GM18517 (cell line): ENCODE results near the gene KLF15.

Source experiments
- ATAC-seq: cut with Tn5 transposase; IDR thresholded peaks from one replicate; pipeline ENCODE4 v1.9.1; 2021; ENCODE audit warnings: mild to moderate bottlenecking, moderate library complexity; ENCODE audit not compliant: unreplicated experiment

Gene KLF15

DNA sequence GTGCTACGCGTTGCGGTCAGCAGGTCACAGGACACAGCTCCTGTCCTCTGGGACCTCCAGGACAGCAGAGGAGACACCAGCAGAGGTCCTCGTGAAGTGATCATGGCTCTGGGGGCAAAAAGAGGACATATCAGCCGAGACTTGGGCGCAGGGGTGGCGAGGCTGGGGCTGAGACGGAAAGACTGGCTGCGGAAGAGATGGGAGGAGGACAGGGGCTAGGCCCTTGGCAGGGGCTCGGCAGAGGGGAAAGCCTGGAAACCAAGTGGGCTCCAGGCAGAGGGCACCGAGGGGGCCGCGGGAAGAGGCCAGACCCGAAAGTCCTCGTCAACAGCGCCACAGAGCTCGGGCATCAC, 32.6 kb upstream of the KLF15 start:
- ATAC-seq, result no peak

DNA sequence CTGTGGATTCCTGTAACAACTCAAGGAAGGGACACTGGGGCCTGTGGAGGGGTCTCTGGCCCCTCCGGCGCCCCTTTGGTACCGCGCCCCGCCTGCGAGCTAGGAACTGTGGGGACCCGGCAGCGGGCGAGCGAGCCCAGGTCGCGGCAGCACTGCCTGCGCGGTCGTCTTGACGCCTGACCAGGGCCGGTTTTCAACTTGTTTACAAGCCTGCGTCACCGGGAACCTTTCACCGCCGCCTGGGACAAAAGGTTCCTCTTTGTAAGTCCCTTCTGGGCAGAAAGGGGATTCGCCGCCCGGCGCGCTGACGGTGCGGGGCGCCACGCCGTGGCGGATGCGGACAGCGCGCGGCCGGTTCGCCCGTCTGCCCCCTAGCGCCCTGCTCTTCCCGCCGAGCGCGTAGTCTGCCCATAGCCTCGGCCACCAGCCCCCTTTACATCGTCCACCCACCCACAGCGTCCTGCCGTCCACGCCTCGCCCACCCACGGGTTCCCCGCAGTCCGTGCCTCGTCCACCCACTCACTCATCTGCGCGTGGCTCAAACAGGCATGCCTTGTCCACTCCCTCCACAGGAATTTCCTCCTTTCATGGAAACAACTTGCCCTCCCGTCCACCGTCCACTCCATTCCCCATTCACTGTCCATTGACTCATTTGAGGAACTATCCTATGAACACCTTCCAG, 32.0 kb upstream of the KLF15 start:
- no peak for ATAC-seq

DNA sequence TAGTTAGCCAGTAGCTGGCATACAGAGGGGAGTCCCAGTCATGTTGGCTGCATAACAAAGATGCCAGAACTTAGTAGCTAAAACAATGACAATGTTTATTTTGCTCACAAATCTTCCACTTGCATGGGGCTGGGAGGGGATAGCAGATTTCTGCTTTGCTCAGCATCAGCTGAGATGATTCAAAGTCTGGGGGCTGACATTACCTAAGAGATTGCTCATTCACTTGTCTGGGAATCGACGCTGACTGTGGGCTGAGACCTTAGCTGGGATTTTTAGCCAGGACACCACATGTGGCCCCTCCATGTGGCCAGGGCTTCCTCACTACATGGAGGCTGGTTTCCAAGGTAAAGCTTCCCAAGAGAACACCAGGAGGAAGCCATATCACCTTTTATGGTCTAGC, 24.8 kb upstream of the KLF15 start:
- ATAC-seq, result no peak

DNA sequence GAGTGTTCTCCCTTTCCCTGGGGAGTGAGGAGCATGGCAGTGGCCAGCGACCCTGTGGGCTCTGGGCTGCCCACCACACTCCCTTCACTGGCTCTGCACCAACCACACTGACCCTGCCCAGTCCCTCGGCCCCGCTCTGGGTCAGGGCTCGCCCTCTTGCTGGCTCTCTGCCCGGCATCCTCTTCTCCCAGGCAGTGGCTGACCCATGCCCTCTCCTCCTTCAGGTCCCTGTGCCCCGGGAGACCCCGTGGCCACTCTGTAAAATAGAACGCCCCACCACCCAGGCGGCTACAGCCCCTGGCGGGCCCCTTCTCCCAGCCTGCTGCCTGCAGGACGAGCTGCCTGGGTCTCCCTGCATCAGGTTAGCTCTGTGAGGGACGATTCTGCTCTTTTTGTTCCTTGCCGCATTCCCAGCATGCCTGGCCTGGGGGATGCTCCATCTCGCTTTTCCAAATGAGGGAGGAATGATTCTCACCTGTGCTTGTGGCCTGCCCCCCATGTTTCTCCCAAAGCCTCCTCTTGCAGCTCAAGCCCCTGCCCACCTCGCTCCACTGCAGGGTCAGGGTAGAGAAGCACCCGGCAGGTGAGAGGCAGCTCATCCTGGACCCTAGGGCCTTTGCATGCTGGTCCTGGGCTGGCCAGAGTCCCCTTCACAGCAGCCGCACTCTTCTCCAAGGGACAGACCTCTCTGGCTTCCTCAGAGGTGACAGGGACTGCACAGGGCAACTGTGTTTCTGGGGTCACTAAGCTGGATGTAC, 23.0 kb upstream of the KLF15 start:
- no peak for ATAC-seq

DNA sequence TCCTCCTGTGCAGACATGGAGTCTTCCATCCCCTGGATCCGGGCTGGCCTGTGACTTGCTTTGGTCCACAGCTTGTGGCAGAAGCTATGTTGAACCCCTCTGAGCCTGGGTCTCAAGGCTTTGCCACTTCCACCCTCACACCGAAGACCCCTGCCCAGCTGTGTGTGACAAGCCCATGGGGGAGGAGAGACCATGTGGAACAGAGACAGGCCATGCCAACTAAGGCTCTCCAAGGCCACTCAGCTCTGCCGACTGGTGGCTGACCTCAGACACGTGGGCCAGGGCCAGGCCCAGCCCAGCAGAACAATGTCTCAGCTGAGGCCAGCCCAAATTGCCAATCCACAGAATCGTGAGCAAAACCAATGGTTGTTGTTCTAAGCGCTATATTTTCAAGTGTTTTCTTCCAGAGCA, 21.1 kb upstream of the KLF15 start:
- ATAC-seq, result no peak

DNA sequence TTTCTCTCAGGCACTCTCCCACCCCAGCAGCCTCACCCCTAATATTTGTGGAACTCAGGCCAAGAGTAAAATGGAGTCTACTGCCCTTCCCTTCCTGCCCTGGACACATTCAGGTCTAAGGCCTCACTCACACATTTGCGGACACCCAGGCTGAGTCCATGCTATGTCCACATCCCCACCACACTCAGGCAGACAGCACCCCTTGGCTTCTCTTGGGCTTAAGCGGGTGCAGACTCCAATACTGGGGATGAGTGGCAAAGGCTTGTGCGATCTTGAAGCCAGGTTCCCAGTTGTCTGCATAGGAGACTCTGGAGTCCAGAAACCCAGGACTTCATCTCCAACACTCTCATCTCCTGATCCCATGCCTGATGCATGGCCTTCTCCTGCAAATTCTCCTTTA, 20.0 kb upstream of the KLF15 start:
- ATAC-seq, result no peak

DNA sequence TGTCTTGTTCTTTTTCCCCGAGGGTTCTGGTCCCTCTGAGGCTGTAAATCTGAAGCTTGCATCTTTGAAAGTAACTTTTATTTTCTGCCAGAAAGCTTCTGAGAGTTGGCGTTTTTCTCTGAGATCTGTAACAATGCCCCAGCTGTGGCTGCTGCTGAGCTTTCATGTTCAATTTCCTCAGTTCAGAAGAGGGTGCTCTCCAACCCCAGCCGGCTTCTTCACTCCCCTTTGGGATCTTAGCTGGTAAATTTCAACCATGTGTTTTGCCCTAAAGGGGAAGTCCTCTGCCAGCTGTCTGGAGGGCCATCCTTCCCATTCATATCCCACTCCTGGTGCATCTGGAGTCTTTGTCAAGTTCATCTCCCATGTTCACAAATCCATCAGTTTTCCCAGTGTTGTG, 19.2 kb upstream of the KLF15 start:
- no peak for ATAC-seq

DNA sequence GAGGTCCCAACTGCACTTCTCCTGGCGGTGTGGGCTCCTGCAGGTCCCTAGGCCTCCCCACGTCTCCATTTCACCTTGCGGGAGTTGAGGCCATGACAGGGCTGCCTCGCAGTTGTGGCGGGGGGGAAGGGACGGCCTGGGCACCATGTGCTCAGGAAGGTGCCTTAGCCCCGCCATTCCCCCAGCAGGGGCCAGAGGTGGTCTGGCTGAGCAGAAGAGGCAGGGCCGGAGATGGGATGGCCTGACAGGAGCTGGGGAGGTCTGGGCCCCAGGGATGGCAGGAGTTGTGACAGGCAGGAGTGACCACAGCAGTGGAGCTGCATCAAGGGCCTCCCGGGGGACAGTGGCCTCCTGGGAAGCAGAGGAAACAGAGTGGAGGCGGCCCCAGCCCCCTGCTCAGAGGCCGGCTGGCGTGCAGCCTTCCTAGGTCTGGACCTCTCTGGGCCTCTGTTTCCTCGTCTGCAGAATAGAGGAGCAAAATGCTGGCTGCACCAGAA, 18.7 kb upstream of the KLF15 start:
- no peak for ATAC-seq

DNA sequence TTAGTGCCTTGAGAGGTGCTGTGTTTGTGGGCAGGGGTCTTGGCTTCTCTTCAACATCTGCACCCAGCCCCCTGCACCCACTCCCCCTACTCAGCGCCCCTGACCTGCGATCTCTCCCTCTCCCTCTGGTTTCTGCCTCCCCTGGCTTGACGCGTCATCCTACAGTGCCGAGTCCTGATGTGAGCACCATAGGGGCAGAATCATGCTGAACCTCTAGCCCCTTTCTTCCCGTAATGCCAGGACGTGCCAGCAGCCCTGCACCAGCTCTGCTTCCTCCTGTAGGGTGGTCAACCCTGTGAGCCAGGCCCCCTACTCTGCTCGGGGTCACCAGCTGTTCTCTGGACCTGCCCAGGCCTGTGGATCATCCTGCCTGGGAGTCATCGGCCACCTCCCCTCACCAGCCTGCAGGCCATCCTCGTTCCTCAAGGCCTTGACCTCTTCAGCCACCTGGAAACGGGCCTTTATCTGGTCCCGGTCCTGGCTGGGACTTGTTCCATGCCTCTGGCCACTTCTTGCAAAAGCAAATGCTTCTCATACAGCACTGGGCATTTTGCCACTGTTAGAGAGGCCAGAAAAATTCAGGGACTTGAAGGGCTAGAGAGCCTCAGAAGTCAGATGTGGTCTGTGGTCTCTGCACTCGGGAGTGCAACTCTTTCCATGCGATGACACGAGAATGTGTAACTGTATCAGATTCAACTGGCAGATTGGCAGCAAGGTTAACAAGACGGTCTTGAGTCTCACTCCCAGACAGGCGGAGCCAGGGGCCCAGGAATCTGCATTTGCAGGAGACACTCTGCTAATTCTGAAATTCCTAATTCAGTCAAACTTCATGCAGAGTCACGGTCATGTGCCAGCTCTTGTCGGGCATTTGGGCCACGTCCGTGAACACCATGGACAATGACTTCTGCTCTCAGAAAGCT, 16.7 kb upstream of the KLF15 start:
- ATAC-seq, result no peak

DNA sequence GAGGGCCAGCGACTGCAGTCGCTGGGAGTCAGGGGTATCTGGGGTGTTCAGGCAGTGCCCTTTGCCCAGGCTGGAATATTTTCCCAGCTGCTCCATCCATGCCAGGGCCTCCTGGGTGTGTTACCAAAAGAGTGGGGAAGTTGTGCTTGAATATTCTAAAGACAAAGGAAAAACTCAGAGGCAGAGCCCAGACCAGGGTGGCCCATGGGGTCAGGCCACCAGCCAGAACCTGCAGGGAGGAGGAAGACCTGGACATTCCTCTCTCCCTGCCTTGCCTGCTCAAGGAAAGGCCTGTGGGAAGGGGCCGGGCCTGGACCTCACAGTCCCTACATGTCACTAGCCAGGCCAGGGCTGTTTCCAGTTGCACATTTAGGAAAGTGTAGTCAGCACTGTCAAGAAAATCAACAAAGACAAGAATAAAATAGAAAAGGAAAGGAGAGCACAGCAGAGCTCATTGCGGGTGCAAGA, 16.0 kb upstream of the KLF15 start:
- ATAC-seq, result no peak

DNA sequence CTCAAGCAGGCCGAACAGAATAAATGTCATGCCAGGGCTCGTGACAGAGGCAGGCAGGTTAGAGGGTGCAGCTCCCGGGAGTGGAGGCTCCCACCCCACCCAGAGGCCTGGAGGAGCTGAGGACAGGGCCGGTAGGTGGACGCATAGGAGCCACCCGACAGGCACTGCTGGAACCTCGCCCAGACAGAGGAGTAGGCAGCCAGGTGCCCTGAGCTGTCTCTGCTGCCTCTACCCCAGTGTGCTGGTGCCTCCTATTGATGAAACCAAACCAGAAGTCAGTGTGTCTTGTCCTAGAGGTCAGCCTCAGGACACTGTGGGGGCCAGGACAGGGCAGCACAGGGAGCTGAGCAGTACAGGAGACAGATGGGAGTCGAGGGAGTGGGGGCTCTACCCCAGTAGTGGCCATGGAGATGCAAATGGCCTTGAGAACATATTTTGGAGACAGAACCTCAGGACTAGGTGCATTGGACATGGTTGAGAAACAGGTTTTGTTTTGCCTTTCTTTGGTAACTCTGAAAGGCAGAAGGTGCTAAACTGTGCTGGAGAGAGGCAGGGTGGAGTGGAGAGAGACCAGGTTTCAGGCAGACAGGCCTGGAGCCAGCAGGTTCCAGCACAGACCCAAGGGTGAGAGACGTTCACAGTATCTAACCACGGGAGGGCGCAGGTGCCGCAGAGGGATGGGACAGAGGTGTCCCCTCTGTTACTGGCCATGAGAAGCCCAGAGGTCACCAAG, 15.4 kb upstream of the KLF15 start:
- no peak for ATAC-seq

DNA sequence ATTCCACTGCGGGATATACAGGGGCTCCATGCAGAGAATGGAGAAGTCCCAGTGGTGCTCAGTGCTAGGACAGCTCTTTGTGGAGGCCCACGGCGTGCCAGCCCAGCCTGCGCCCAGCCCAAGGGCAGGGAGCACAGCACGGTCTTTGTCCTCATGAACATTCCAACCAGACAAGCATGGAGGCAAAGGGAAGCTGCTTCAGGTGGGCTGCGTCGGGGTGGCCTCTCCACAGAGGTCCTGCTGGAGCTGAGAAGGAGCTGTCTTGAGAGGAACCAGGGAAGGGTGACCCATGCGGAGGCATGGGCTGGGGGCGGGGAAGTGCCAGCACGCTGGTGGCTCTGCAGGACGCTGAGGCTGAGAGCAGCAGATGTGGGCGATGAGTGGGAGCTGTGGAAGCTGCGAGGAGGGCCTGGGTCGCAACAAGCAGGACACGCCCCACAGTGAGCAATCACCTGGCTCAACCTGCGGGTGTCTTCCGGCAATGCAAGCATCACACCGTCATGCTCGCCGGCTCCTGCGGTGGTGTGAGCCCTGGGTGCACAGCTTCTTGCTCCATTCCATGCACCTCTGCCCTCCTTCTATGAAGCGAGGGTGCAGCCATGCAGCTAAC, 14.0 kb upstream of the KLF15 start:
- no peak for ATAC-seq

DNA sequence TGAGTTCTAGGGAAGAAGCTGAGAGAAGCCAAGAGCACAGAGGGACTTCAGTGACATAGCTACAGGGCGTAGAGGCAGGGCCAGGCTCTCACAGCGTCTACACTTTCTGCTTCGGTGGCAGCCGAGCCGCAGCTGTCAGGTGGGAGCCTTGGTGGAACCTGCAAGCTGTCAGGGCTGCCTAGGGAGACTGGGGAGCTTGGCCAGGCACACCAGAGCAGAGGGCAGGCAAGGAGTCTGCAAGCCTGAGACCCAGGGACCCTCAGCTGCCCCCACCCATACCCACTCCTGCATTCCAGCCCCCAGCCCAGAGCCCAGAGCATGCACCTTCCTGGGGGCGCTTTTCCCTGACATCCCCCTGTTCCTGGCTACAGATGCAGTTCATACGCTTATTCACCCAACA, 13.4 kb upstream of the KLF15 start:
- no peak for ATAC-seq

DNA sequence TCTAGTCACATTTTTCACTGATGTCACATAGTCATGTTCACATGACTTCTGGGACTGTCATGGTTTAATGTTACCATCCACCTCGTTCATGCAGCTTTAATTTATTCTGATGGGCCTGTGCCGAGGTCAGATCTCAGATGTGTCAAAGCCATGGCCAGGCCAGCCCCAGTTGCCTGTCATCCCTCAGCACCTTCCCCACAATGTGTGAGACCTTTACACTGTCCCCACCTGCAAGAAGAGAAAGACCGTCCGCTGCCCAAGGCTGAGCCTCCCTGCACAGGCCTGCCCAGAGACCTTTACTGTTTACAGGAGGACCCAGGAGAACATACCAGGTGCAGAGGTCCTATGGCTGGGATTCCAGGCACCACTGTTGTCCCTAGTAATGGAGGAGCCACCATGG, 12.8 kb upstream of the KLF15 start:
- no peak for ATAC-seq

DNA sequence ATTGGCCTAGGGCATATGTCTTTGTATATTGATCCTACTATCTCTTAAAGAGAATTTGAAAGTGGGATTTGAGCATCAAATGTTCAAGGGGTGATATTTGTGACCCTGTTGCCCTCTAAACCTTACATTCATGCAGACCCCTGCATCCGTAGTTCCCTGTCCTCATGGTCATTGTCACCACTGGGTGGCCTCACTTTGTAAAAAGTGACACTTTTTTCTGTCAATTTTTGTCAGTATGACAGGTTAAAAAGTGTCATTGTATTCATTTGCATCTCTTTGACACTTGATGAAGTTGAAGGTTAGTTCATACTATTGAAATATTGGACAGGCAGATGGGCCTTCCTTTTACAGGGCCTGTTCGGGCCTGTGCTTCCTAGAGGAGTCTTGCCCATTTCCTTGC, 12.3 kb upstream of the KLF15 start:
- no peak for ATAC-seq

DNA sequence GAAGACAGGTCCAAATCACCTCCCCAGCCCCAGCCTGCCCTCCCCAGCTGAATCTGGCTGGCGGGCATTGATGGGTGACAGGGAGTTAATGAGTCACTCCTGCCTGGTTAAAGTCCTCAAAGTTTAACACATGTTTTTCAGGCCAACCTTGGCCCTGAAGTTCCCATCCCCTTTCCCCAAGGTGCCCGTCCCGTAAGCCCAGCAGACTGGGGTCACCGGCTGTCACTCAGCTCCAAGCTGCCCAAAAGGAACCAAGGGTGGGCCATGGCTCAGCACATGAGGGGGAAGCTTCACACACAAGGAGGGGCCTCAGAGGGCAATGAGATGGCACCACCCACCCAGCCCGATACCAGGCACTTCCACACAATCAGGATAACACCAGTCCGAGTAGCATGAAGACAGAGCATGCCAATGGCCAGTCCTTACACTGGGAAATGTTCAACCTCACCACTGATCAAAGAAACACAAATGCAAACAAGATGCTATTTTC, 10.2 kb upstream of the KLF15 start:
- no peak for ATAC-seq

DNA sequence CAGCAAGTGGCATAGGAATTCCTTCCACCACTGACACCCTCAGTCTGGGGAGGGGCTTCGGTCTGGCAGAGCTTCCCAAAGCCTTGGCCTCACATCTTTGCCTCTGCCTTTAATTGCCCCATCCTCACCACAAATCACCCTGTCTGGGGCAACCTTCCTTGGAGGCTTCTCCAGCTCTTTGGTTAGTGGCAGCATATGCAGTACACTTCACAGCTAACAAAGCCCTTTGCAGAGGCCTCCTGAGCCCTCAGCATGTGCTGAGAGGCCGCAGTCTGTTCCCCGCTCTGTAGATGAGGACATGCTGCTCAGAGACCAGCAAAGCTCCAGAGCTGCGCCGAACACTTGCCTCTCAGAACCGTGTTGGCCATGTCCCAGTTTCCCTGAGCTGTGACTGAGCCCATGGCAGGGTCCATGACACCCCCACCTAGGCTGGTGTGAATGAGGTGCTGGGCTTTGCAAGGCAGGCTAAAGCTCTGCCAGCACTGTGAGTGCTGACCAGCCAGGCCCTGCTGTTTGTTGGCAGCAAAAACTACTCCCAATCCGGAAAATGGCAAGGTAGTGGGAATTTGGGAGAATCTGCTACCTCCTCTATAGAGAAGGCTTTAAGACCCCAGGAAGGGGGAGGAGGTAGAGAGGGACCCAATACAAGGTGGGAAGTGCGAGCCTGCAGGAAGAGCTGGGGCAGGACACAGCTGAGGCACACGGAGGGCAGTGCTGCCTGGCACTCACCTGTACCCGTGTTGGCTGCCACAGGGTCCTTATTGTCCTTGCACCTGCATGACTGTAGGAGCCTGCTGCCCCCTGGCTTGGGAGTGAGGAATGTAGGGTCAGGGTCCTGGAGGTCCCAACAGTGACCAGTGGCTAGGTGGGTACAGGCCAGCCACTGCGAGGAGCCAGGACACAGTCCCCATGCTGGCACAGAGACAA, 8.4 kb upstream of the KLF15 start:
- ATAC-seq, result no peak

DNA sequence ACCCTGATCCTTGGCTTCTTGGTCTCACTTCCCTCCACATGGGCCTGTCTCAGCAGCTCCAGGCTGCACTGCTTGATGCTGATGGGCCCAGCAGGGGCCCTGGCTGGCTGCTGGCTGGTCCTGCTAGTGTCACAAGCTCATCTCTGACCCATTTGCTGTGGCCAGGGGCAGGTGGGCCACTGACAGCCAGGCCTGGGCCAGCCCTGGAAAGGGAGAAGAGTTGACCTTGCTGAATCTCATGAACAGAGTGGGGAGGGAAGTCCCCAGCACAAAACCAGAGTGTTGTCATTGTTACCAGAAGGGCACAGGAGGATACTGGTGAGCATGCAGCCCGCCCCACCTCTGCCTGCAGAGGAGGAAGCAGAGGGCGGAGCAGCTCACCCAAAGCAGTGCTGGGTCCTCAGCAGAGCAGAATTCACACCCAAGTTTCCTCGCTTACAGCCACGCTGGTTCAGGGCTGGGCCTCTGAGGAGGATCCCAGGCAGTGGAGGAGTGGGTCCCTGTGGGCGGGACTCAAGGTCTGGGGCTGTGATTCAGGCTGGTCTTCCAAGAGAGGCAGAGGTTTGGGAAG, 7.6 kb upstream of the KLF15 start:
- no peak for ATAC-seq
